Measurements from ENCODE around the gene PRKCH.
A peak's percentile ranks its signal among the peaks of the same experiment; 100 is the strongest.
"Not testable (repeated sequence)": the region's sequence is repeated elsewhere in the genome, so short reads cannot be mapped to it uniquely, and the experiment has no call there.

The PRKCH gene

GRCh38 chr14:61459229-61459628, 137.8 kb downstream of the PRKCH start:
- DNase-seq (ENCODE audit: low read depth in 2 of 2) = no peak

DNA sequence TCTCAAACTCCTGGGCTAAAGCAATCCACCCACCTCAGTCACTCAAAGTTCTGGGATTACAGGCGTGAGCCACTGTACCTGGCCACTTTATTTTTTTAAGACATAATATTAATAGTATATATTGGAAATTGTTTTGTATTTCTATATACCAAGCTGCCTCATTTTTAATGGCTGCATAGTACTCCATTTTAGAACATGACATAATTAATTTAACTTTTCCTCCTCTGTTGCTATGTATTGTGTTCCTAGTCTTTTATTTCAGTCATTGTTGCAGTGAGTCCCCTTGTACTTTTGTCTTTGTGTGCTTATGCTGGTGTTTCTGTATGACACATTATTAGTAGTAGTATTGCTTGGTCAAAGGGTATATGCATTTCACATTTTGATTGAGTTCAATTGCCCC, 138.7 kb downstream of the PRKCH start:
- DNase-seq (ENCODE audit: low read depth in 2 of 2) = no peak

DNA sequence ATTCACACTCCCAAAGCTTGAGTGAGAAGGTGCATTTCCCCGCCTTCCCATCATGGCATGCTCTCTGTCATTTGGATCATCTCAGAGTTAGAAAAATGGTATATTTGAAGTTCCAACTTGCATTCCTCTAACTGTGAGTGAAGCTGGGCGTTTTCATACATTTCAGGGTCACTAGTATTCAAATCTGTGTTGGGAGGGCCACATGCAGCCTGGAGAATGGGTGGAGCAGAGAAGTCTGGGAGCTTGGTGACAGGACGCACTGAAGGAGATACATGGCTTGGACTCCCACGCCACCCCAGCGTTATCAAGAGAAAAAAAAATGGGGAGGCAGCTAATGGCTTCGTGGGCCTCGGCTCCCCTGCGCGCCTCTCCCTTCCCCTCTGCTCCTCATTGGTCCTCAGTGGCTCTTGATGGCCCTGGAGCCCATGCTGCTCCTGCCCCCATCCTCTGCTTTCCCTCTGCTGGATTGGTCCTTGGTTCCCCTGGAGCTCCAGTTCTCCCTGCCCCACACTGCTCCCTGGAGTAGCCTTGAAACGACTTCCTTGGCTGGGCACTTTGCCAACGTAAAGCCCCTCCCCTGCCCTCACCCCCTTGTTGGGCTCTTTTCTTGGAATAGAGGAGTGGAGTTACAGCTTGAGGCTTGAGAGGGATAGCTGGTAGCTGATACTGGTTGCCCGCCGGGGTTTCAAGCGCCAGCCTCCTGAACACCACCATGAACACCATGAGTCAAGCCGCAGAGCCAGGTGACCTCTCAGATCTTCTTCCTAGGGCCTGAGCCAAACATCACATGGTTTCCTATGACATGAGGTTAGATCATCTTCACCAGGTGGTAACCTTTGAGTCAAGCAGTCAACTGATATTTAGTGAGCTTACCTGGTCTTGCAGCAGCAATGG, 139.6 kb downstream of the PRKCH start:
- DNase-seq (ENCODE audit: low read depth in 2 of 2) = no peak

DNA sequence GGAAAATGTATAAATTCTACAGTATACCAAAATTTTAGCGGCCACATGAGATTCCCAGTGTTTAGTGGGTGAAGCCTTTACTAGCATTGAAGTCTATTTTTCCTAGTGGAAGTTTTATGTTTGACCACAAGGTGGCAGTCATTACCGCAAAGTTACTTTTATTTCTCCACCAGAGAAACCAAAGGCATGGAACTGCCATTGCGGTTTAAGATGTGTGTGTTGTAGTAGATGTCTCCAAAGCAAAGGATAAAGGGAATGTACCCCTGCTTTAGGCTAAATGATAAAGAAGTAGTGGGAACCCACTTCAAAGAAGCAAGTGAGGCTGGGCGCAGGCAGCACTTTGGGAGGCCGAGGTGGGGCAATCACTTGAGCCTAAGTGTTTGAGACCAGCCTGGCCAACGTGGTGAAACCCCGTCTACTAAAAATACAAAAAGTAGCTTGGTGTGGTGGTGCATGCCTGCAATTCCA, 140.5 kb downstream of the PRKCH start:
- no peak for DNase-seq (ENCODE audit: low read depth in 2 of 2)

GRCh38 chr14:61462566-61463193, 141.3 kb downstream of the PRKCH start:
- no peak for DNase-seq (ENCODE audit: low read depth in 2 of 2)

- no peak for DNase-seq (ENCODE audit: low read depth in 2 of 2)
Measured at GRCh38 chr14:61463664-61464285, 142.4 kb downstream of the PRKCH start.

DNA sequence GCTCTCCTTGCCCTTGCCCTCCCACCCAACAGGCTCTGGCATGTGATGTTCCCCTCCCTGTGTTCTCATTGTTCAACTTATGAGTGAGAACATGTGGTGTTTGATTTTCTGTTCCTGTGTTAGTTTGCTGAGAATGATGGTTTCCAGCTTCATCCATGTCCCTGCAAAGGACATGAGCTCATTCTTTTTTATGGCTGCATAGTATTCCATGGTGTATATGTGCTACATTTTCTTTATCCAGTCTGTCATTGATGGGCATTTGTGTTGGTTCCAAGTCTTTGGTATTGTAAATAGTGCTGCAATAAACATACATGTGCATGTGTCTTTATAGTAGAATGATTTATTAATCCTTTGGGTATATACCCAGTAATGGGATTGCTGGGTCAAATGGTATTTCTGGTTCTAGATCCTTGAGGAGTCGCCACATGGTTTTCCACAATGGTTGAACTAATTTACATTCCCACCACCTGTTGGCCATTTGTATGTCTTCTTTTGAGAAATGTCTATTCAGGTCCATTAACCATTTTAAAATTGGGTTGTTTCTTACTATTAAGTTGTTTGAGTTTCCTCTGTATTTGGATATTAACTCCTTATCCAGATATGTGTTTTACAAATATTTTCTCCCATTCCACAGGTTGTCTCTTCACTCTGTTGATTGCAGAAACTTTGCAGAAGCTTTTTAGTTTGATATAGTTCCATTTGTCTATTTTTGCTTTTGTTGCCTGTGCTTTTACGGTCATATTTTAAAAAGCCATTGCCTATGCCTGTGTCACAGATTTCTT, 143.4 kb downstream of the PRKCH start:
- not testable (repeated sequence) for DNase-seq (ENCODE audit: low read depth in 2 of 2)

- DNase-seq (ENCODE audit: low read depth in 2 of 2) = no peak
Measured at GRCh38 chr14:61466249-61466904, 145.0 kb downstream of the PRKCH start.

DNA sequence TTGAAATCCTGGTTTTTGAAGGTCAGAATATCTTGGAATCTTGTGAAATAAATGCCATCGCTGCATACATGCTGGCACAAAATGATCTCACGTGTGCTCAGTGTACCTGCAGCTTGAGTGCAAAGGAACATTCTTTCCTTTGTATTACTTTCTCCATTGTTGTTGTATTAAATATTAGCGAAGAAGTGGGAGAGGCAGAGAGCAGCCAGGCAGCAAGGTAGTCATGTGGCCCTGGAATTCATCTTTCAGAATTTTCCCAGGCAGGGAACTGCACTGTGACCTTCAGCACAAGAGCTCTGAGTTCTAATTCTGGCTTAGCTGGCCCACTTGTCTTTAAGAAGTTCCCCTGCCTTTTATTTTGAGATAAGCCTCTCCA, 145.5 kb downstream of the PRKCH start:
- no peak for DNase-seq (ENCODE audit: low read depth in 2 of 2)

DNA sequence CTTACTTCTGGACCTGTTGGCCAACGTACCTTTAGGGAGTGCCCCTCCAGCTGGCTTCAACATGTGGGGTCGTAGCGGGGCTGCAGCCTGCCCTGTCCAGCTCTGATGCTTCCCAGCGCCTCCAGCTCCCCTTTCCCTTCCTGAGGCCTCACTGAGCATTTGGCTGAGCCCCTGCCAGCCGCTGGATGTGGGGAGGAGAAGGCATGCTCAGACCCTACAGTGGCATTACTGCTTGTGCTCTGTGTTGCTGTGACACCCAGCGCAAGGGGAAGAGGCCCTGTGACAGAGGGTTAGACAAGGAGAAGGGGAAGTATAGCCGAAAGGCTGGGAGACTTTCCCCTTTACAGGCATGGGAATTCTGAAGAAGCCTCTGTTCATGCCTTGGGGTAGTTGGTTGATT, 145.9 kb downstream of the PRKCH start:
- no peak for DNase-seq (ENCODE audit: low read depth in 2 of 2)

DNA sequence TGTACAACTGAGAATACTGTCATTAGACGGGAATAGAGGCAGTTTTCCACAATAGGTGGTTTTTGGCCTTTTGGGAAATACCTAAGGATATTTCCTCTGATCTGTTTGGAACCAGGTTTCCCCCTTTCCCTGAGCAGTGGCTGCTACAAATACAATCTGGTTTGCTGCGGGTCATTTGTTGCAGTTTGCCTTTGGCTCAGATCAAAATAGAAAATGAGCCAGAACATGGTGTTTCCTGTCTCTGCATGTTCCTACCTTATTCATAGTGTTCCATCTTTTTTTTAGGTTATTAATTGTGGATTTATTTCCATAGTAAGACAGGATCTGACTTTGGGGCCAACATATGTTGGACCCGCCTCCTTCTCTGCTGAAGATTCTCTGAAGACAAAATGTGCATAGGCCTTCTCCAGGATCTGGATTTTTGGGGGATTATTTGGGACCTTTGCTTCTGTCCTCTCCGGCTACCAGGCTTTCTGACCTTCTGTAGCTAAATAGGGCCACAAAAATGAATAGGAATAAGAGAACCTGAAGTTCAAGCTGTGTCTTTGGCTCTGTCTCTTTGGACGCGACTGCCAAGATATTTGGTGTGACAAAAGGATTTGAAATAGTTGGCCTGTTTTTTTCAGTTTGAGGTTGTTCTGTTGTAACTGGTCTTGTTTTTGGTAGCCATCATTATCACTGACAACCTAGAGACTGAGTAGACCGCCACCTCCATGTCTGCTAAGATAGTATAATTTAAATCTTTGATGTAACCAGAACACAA, 146.9 kb downstream of the PRKCH start:
- DNase-seq (ENCODE audit: low read depth in 2 of 2) = no peak

GRCh38 chr14:61469781-61470180, 148.4 kb downstream of the PRKCH start:
- DNase-seq (ENCODE audit: low read depth in 2 of 2) = no peak

- no peak for DNase-seq (ENCODE audit: low read depth in 2 of 2)
Measured at GRCh38 chr14:61470261-61470960, 149.0 kb downstream of the PRKCH start.

DNA sequence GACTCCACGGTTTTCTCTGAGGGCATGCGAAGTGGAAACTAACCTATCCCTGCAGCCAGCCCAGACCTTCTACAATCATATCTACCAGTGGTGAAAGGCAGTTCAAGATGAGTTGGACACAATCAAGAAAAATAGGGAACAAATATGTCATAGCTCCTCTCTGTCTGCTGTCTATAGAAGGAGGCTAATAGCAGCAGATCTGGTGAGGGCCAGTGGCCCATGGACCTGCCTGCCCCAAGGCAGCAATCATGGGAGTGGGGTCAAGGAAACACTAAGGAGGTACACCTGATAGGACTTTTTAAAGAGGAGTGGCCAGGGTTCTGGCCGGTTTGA, 149.5 kb downstream of the PRKCH start:
- no peak for DNase-seq (ENCODE audit: low read depth in 2 of 2)

DNA sequence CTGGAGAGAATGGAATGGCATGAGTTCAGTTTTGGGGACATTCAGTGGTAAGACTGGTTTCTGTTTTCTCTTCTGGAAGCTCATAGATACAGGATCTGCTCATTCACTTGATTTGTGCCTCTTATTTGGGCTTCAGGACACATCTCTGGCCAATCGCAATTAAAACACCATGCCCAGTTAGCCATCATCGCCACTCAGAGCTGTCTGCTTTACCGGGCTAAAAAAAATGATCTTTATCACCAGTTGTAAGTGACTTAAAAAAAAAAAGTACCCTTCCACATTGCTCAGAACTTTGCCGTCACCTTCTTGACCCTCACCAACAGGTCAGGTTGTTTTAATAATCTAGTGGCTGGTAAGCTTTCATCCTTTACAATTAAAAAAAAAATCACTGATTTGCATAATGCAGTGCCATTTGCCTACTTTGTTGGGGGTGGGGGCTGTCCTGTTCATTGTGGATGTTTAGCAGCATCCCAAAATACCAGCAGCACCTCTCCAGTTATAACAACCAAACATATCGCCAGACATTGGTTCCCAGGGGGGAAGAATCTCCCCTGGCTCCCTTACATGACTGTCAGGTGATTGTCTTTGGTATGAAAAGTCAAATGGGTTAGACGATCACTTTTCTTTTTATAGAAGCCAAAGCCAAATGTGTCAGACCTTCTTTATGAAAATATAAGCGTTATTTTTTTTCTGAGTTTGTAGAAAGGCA, 150.1 kb downstream of the PRKCH start:
- no peak for DNase-seq (ENCODE audit: low read depth in 2 of 2)

GRCh38 chr14:61472011-61472672, 150.8 kb downstream of the PRKCH start:
- DNase-seq (ENCODE audit: low read depth in 2 of 2) = no peak

- DNase-seq (ENCODE audit: low read depth in 2 of 2) = peak in 1 of 2 experiments; percentile 73
Measured at GRCh38 chr14:61472801-61473376, 151.5 kb downstream of the PRKCH start.

DNA sequence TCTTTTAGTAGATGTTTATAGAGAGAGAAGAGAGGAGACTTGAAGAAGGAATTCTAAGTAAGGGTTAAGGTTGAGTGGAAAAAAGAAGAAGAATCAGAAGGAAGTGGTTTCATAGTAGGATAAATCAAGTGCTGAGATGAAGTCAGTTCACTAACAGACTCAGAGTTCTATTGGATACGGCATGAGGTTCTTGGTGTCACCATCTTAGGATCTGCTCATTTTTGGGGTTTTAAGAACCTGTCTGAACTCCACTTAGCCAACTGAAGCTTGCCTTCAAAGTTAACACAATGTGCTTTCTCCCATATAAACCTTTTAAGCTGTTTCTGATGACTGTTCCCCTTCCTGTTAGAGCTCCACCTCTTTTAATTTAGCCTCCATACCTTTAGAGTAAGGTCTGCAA, 152.6 kb downstream of the PRKCH start:
- DNase-seq (ENCODE audit: low read depth in 2 of 2) = no peak

DNA sequence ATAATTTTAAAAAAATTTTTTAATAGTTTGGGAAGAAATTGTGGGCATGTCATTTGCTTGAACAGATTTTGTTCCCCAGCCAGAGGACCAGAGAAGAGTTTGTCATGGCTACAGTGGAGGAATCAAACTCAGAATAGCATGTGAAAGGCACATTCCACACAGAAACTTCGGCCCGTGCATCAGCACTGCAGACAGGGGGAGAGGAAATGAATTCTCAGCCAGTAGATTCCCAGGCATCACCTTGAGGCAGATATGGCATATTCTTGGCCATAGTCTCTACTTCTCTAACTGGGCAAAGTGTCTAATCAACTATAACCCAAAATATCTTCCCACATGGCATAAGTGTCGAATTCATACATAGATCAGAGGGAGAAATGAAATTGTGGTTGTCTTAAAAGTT, 153.3 kb downstream of the PRKCH start:
- DNase-seq (ENCODE audit: low read depth in 2 of 2) = no peak
